Keratinocyte (primary cell): ENCODE data around the gene CDIPT. TPM values are rescaled to one million over a fixed set of nuclear protein-coding genes. Genes with fewer than 3 reads are reported as not detected.

Experiments used
- DNase-seq: peaks from one replicate; pipeline ENCODE4 v3.0.0-alpha.2; 2011; ENCODE audit warnings: low read depth, missing footprints, low spot score
- FAIRE-seq: peaks from 2 replicates; lab custom pipeline; 2011; peaks lifted over from hg19 to GRCh38; lab: Jason Lieb, UNC
- H2AFZ ChIP-seq: 2 replicates; pipeline ENCODE4 v1.6.0; 2012; ENCODE audit warnings: low read length, control low read depth, inconsistent platforms; ENCODE audit not compliant: control insufficient read depth
- H3K27ac ChIP-seq: 2 replicates; pipeline ENCODE4 v1.5.1; 2011; ENCODE audit warnings: low read length; ENCODE audit not compliant: control insufficient read depth, insufficient read depth
- H3K27me3 ChIP-seq: 3 replicates; pipeline ENCODE4 v1.6.0; 2011; ENCODE audit warnings: low read length; ENCODE audit not compliant: control insufficient read depth, insufficient read depth; ENCODE audit errors: extremely low read depth
- H3K36me3 ChIP-seq, 2 experiments: 2 replicates in 1 of 2; 3 replicates in 1 of 2; pipeline ENCODE4 v1.5.1; 2011; ENCODE audit warnings: low read length in 2 of 2, mild to moderate bottlenecking in 1 of 2; ENCODE audit not compliant: control insufficient read depth in 2 of 2, insufficient read depth in 2 of 2; ENCODE audit errors: extremely low read depth in 1 of 2
- H3K4me1 ChIP-seq: 3 replicates; pipeline ENCODE4 v1.5.1; 2011; ENCODE audit warnings: low read length; ENCODE audit not compliant: control insufficient read depth, insufficient read depth; ENCODE audit errors: extremely low read depth
- H3K4me2 ChIP-seq: 3 replicates; pipeline ENCODE4 v1.6.0; 2011; ENCODE audit warnings: low read depth, low read length; ENCODE audit not compliant: control insufficient read depth, insufficient read depth; ENCODE audit errors: extremely low read depth
- H3K4me3 ChIP-seq, 3 experiments: fragments of 200-600 bp in 1 of 3; sonication (generic) in 1 of 3; 2 replicates in 2 of 3; 3 replicates in 1 of 3; pipeline ENCODE4 v1.5.1; 2011 to 2016; ENCODE audit warnings: low read length in 3 of 3, mild to moderate bottlenecking in 3 of 3, control low read depth in 2 of 3, inconsistent platforms in 1 of 3, low read depth in 1 of 3, mixed read lengths in 1 of 3, mixed run types in 1 of 3, moderate library complexity in 1 of 3; ENCODE audit not compliant: control insufficient read depth in 2 of 3, insufficient read depth in 2 of 3; ENCODE audit errors: extremely low read depth in 1 of 3
- H3K79me2 ChIP-seq: 2 replicates; pipeline ENCODE4 v1.6.0; 2012; ENCODE audit warnings: low read length; ENCODE audit not compliant: control insufficient read depth, insufficient read depth
- H3K9ac ChIP-seq: 3 replicates; pipeline ENCODE4 v1.6.0; 2011; ENCODE audit warnings: low read length; ENCODE audit not compliant: control insufficient read depth, insufficient read depth; ENCODE audit errors: extremely low read depth
- H3K9me1 ChIP-seq: 3 replicates; pipeline ENCODE4 v1.6.0; 2011; ENCODE audit warnings: low read length; ENCODE audit not compliant: control insufficient read depth, insufficient read depth; ENCODE audit errors: extremely low read depth
- H3K9me3 ChIP-seq: 2 replicates; pipeline ENCODE4 v1.5.1; 2012; ENCODE audit warnings: low read depth, low read length; ENCODE audit not compliant: control insufficient read depth
- H4K20me1 ChIP-seq: 3 replicates; pipeline ENCODE4 v1.6.0; 2011; ENCODE audit warnings: low read length; ENCODE audit not compliant: control insufficient read depth, insufficient read depth; ENCODE audit errors: extremely low read depth
- CTCF ChIP-seq, 3 experiments: IDR thresholded peaks in 1 of 3; conservative IDR thresholded peaks in 1 of 3; optimal IDR thresholded peaks in 1 of 3; 2 replicates in 2 of 3; 3 replicates in 1 of 3; pipeline versions ENCODE3 to v1.5.1; 2011; ENCODE audit warnings: low read length in 3 of 3, mild to moderate bottlenecking in 3 of 3, moderate library complexity in 2 of 3, control low read depth in 1 of 3, inconsistent platforms in 1 of 3; ENCODE audit not compliant: insufficient read depth in 2 of 3; ENCODE audit errors: extremely low read depth in 1 of 3
- EZH2 ChIP-seq: IDR thresholded peaks from one replicate; pipeline ENCODE4 v1.6.1; 2012; ENCODE audit warnings: inconsistent platforms, mild to moderate bottlenecking, low read length, moderate library complexity
- dilution Hi-C: fragments of 300-500 bp; cut with MboI; formaldehyde crosslinking; loops from one replicate; pipeline ENCODE4 v1.7.0; 2020; ENCODE audit warnings: low sequenced_read_pairs; ENCODE audit not compliant: extremely low pct_ligation_motif_present
- polyA plus RNA-seq, 5 experiments: library from polyadenylated mRNA; depleted of rRNA in 3 of 5; stranded (reverse) in 3 of 5; stranded (forward) in 1 of 5; unstranded in 1 of 5; fragments of >200 nt; gene quantifications; 1 replicate in 1 of 5; 2 replicates in 3 of 5; 3 replicates in 1 of 5; pipeline versions ENCODE4 v1.2.1 to v1.2.3, GENCODE V29; 2011 to 2012; ENCODE audit warnings: missing spikeins in 2 of 5, low read depth in 1 of 5, low replicate concordance in 1 of 5

CDIPT gene
- polyA plus RNA-seq, 1 donor (not counting 4 experiments of a cell fraction or from before 2014, with no cell fraction given): 49.5 TPM

GRCh38 chr16:29821643-29822115 is 41.3 kb downstream of the CDIPT start:
- Histone ChIP-seq H3K9me3 (no peaks in the 10 kb centered on the region), H3K36me3 (peaks cover 5 to 10% of the 10 kb centered on the region in 2 experiments), H3K4me3 (peak overlapping the region; percentile 71 to 75 (median 74)), H4K20me1 (no peaks in the 10 kb centered on the region), H3K79me2 (peaks cover 74% of the 10 kb centered on the region), H2AFZ (no peak overlapping the region), H3K4me2 (peak overlapping the region; percentile 98), H3K9ac (peak overlapping the region; percentile 76), H3K27me3 (no peaks in the 10 kb centered on the region), H3K27ac (peak overlapping the region; percentile 89), H3K4me1 (peaks cover 64% of the 10 kb centered on the region), H3K9me1 (peaks cover 6% of the 10 kb centered on the region)
- TF ChIP-seq EZH2 (no peak), CTCF (optimal IDR thresholded peaks at IDR 0.05 in 1 of 3, IDR thresholded peaks at IDR 0.05 in 1 of 3, conservative IDR thresholded peaks at IDR 0.05 in 1 of 3; ENCODE audit: extremely low read depth in 1 of 3, insufficient read depth in 2 of 3, low read length in 3 of 3) (no peak)
- FAIRE-seq (no peak), DNase-seq (no peak)
- dilution Hi-C loops: no loop called here

GRCh38 chr16:29820730-29821642 is 42.0 kb downstream of the CDIPT start:
- peaks cover 64% of the 10 kb centered on the region for H3K4me1 ChIP-seq
- peaks cover 2 to 10% of the 10 kb centered on the region in 2 experiments for H3K36me3 ChIP-seq
- peak overlapping the region; percentile 76 for H3K9ac ChIP-seq
- no peaks in the 10 kb centered on the region for H4K20me1 ChIP-seq
- dilution Hi-C loops: no loop called here
- no peaks in the 10 kb centered on the region for H3K9me3 ChIP-seq
- H3K4me3 ChIP-seq: peak overlapping the region; percentile 71 to 75 (median 74)
- TF ChIP-seq EZH2 (no peak), CTCF (optimal IDR thresholded peaks at IDR 0.05 in 1 of 3, IDR thresholded peaks at IDR 0.05 in 1 of 3, conservative IDR thresholded peaks at IDR 0.05 in 1 of 3; ENCODE audit: extremely low read depth in 1 of 3, insufficient read depth in 2 of 3, low read length in 3 of 3) (no peak)
- DNase-seq: no peak
- H3K9me1 ChIP-seq: peaks cover 6% of the 10 kb centered on the region
- peak overlapping the region; percentile 89 for H3K27ac ChIP-seq
- no peak for FAIRE-seq
- peaks cover 69% of the 10 kb centered on the region for H3K79me2 ChIP-seq
- H3K27me3 ChIP-seq: no peaks in the 10 kb centered on the region
- H3K4me2 ChIP-seq: peak overlapping the region; percentile 98
- H2AFZ ChIP-seq: no peak overlapping the region
